GM12872 (cell line): Measurements from ENCODE around the gene DYNLRB1.

ENCODE experiments used
- TF ChIP-seq, protein P1 (sequence below): IDR thresholded peaks from 3 replicates; pipeline ENCODE4 v1.5.1; 2011; ENCODE audit warnings: low read depth, mild to moderate bottlenecking, low read length, moderate library complexity; ENCODE audit not compliant: insufficient read depth

The DYNLRB1 gene

DNA sequence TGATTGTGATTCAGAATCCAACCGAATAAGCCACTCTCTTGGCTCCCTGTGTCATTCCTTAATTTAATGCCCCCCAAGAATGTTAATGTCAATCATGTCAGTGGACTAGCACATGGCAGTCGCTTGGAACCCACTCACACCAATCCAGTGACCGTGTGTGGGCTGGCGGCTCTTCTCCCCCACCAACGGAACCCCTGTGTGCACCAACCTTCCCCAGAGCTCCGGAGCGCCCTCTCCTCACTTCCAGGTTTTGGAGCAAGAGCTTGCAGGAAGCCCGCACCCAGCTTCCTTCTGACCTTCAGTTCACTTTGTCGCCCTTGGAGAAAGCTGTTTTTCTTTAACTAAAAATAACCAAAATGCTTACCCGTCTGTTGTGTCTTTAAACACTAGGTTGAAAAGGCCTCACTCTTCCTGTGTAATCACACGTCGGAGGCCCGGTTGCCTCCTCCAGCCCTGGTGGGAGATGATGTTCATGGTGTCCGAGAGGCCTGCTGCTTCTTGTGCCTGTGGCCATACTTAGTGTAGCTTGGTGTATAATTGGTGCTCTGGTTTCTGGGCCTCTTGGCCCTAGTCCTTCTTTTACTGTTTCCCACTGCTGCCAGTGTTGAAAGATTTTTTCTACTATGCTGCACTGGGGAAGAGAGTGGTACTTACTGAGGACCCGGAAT is 24.5 kb downstream of the DYNLRB1 start:
- TF ChIP-seq, protein P1, sequence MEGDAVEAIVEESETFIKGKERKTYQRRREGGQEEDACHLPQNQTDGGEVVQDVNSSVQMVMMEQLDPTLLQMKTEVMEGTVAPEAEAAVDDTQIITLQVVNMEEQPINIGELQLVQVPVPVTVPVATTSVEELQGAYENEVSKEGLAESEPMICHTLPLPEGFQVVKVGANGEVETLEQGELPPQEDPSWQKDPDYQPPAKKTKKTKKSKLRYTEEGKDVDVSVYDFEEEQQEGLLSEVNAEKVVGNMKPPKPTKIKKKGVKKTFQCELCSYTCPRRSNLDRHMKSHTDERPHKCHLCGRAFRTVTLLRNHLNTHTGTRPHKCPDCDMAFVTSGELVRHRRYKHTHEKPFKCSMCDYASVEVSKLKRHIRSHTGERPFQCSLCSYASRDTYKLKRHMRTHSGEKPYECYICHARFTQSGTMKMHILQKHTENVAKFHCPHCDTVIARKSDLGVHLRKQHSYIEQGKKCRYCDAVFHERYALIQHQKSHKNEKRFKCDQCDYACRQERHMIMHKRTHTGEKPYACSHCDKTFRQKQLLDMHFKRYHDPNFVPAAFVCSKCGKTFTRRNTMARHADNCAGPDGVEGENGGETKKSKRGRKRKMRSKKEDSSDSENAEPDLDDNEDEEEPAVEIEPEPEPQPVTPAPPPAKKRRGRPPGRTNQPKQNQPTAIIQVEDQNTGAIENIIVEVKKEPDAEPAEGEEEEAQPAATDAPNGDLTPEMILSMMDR = no peak

DNA sequence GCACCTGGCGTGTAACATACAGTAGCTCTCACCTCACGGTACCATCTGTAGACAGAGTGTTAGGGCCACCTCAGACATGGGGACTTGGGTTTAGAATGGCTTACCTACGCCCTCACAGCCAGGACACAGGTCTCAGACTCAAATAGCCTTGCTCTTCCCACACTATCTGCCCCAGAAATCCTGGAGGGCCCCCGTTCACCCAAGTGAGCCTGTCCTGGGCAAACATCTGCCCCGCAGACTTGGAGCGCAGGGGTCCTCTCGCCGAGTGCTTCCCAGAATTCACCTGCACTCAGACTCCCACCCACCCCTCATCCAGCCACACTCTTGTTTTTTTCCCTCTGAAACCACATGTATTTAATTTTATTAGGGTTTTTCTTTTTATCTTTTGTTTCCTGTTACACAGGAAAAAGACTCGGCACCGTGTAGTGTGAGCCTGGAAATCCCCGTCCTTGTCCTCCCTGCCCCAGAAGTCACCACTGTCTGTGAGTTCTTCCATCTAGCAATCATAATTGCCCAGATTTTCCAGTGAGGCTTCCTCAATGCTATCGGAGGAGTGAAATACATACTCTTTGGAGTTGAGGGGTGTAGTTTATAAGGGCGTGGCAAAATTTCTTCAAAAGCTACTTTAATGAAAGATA is 25.2 kb downstream of the DYNLRB1 start:
- TF ChIP-seq, protein P1 = no peak

DNA sequence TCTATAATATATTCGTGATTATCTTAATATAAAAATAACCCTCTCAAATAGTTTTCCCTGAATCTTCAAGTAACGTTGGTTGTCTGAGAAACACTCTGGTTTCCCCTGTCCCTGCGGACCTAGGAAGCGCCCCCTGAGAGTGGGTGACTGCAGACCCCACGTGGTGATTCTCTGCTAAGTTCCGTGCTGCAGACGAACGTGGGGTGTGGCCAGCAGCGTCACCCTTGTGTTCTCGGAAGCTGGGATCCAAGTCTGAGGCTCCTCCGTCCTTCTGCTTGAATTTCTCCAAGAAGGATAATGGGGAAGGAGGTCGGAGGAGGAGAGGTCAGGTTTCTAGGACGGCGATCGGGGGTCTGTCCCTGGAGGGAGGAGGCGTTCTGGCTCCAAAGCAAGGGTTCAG is 25.7 kb downstream of the DYNLRB1 start:
- TF ChIP-seq, protein P1 = no peak

DNA sequence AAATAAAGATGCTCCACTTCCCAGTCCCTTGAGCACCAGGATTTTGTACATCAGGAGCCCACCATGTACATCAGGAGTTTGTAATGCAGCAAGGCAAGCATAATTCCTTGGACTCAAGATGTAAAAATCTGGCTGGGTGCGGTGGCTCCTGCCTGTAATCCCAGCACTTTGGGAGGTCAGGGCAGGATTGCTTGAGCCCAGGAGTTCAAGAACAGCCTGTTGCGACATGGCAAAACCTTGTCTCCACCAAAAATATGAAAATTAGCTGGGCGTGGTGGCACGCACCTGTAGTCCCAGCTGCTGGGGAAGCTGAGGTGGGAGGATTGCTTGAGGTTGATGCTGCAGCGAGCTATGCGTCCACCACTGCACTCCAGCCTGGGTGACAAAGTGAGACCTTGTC is 26.2 kb downstream of the DYNLRB1 start:
- TF ChIP-seq, protein P1 = no peak

DNA sequence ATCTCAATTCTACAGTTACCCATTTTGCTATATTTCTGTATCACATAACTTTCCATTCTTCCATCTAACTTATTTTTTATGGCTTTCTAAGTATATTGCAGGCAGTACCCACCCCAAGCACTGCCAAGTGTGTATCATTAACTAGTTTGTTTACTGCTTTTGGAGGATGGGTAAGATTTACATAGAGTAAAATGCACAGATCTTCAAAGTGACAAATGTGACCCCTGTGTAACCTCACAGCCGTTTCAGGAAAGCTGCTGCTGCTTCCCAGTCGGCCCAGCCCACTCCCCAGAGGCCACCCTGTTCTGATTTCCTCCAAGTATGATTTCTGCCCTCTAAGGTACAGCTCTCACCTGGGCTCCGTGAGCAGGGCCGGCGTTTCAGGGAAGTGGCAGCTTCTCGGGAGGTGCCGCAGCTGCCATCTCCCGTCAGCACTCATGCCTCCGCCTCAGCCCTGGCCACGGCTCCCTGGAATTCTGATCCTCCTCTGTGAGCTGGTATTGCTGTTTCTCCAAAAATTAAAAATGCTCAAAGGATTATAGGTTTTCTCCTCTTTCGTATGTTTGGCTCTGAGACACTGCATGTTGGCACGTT is 27.3 kb downstream of the DYNLRB1 start:
- TF ChIP-seq, protein P1 = no peak

DNA sequence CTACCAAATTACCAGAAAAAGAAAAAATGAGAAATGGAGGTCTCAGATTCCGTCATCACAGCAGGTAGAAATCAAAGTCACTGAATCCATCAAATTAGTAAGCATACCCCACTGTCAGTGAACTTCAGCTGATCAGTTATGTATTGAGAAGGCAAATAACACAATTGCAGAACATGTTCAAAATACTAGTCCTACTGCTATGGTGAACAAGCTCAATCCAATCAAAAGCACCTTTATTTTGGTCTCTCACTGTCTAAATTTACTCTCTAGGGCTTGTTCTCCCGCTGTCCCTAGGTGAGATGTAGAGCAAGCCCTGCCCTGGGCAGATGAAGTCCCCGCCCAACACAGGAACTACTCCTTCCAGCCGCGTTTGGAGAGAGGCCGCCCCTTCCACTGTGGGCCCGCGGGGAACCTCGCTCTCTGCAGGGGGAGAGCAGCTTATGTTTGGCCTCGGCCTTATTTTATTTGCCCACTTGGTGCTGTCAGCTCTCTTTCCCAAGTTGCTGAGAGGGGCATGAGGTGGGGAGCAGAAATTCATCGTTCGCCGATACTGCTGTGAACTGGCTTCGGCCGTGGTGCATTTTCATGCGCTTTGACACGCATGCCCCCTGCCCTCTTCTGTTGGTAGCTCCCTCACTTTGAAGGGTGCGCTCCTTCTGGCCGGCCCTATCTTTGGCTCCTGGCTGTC is 28.0 kb downstream of the DYNLRB1 start:
- TF ChIP-seq, protein P1 = no peak

DNA sequence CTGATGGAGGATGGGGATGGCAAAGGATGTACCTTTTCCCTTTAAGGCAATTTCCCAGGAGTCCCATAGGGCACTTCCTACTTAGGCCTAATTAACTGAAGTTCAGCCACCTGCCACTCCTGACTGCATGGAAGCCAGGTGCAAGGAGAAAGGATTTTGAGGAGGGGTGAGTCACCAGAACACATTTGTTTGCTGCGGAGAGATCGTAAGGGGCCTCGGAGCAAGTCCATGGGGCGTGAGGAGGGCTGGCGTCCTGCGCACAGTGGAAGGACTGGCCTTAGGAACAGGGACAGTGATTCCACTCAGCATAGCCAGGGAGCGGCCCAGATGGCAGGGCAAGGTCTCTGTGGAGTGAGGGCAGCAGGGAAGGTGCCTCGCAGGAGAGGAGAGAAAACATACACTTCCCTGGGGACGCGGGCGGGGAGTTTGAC is 30.5 kb downstream of the DYNLRB1 start:
- TF ChIP-seq, protein P1 = no peak
